IPS-15b (cell line): Measurements from ENCODE around the gene PARD3B.

ENCODE experiments used
- H3K27me3 ChIP-seq: one replicate; pipeline ENCODE4 v1.6.1; 2013; ENCODE audit warnings: low read length; ENCODE audit not compliant: control insufficient read depth, insufficient read depth
- H3K36me3 ChIP-seq: one replicate; pipeline ENCODE4 v1.6.1; 2013; ENCODE audit warnings: low read length; ENCODE audit not compliant: control insufficient read depth, insufficient read depth
- H3K4me1 ChIP-seq: one replicate; pipeline ENCODE4 v1.6.1; 2013; ENCODE audit warnings: mild to moderate bottlenecking, low read length; ENCODE audit not compliant: control insufficient read depth, insufficient read depth
- H3K4me3 ChIP-seq: one replicate; pipeline ENCODE4 v1.5.1; 2013; ENCODE audit warnings: low read depth, low read length
- H3K9ac ChIP-seq: one replicate; pipeline ENCODE4 v1.6.1; 2013; ENCODE audit warnings: low read depth, mild to moderate bottlenecking, low read length
- H3K9me3 ChIP-seq: one replicate; pipeline ENCODE4 v1.6.1; 2013; ENCODE audit warnings: mild to moderate bottlenecking, low read length; ENCODE audit not compliant: control insufficient read depth, insufficient read depth

Gene PARD3B

GRCh38 chr2:204691911-204692510 is 146.7 kb downstream of the PARD3B start:
- Histone ChIP-seq H3K36me3 (no peaks in the 10 kb centered on the region), H3K27me3 (no peaks in the 10 kb centered on the region), H3K9me3 (no peaks in the 10 kb centered on the region), H3K4me3 (no peak overlapping the region), H3K4me1 (no peaks in the 10 kb centered on the region), H3K9ac (no peak overlapping the region)

- Histone ChIP-seq H3K4me3 (no peak overlapping the region), H3K9ac (no peak overlapping the region), H3K4me1 (no peaks in the 10 kb centered on the region), H3K36me3 (no peaks in the 10 kb centered on the region), H3K9me3 (no peaks in the 10 kb centered on the region), H3K27me3 (no peaks in the 10 kb centered on the region)
Measured at GRCh38 chr2:204692790-204693189, 147.5 kb downstream of the PARD3B start.

GRCh38 chr2:204693262-204693661 is 148.0 kb downstream of the PARD3B start:
- H3K4me3 ChIP-seq, result no peak overlapping the region
- no peaks in the 10 kb centered on the region for H3K36me3 ChIP-seq
- no peak overlapping the region for H3K9ac ChIP-seq
- no peaks in the 10 kb centered on the region for H3K27me3 ChIP-seq
- H3K9me3 ChIP-seq, result no peaks in the 10 kb centered on the region
- H3K4me1 ChIP-seq, result no peaks in the 10 kb centered on the region

GRCh38 chr2:204695506-204695905 is 150.2 kb downstream of the PARD3B start:
- Histone ChIP-seq H3K9ac (no peak overlapping the region), H3K4me1 (no peaks in the 10 kb centered on the region), H3K4me3 (no peak overlapping the region), H3K27me3 (no peaks in the 10 kb centered on the region), H3K9me3 (no peaks in the 10 kb centered on the region), H3K36me3 (no peaks in the 10 kb centered on the region)

GRCh38 chr2:204696124-204696523 is 150.8 kb downstream of the PARD3B start:
- no peak overlapping the region for H3K9ac ChIP-seq
- H3K9me3 ChIP-seq, result no peaks in the 10 kb centered on the region
- no peaks in the 10 kb centered on the region for H3K36me3 ChIP-seq
- no peak overlapping the region for H3K4me3 ChIP-seq
- H3K27me3 ChIP-seq, result no peaks in the 10 kb centered on the region
- H3K4me1 ChIP-seq, result no peaks in the 10 kb centered on the region

GRCh38 chr2:204705243-204705932 is 160.1 kb downstream of the PARD3B start:
- no peak overlapping the region for H3K4me3 ChIP-seq

GRCh38 chr2:204706939-204707338 is 161.7 kb downstream of the PARD3B start:
- Histone ChIP-seq H3K4me3 (no peak overlapping the region), H3K27me3 (no peaks in the 10 kb centered on the region), H3K9me3 (no peaks in the 10 kb centered on the region), H3K36me3 (no peaks in the 10 kb centered on the region), H3K9ac (no peak overlapping the region), H3K4me1 (no peaks in the 10 kb centered on the region)

More at GRCh38 chr2:204705243-204705932, 160.1 kb downstream of the PARD3B start:
- Histone ChIP-seq H3K36me3 (no peaks in the 10 kb centered on the region), H3K9ac (no peak overlapping the region), H3K4me1 (no peaks in the 10 kb centered on the region), H3K27me3 (no peaks in the 10 kb centered on the region), H3K9me3 (no peaks in the 10 kb centered on the region)

- Histone ChIP-seq H3K4me3 (no peak overlapping the region), H3K9ac (no peak overlapping the region), H3K36me3 (no peaks in the 10 kb centered on the region), H3K4me1 (no peaks in the 10 kb centered on the region), H3K27me3 (no peaks in the 10 kb centered on the region), H3K9me3 (no peaks in the 10 kb centered on the region)
Measured at GRCh38 chr2:204713211-204713610, 167.9 kb downstream of the PARD3B start.

- Histone ChIP-seq H3K36me3 (no peaks in the 10 kb centered on the region), H3K4me3 (no peak overlapping the region), H3K4me1 (no peaks in the 10 kb centered on the region), H3K9me3 (no peaks in the 10 kb centered on the region), H3K9ac (no peak overlapping the region), H3K27me3 (no peaks in the 10 kb centered on the region)
Measured at GRCh38 chr2:204715361-204715760, 170.1 kb downstream of the PARD3B start.

- Histone ChIP-seq H3K36me3 (no peaks in the 10 kb centered on the region), H3K9me3 (no peaks in the 10 kb centered on the region), H3K4me1 (no peaks in the 10 kb centered on the region), H3K27me3 (no peaks in the 10 kb centered on the region), H3K9ac (no peak overlapping the region), H3K4me3 (no peak overlapping the region)
Measured at GRCh38 chr2:204717591-204717990, 172.3 kb downstream of the PARD3B start.

GRCh38 chr2:204718607-204719006 is 173.3 kb downstream of the PARD3B start:
- Histone ChIP-seq H3K9me3 (no peaks in the 10 kb centered on the region), H3K4me3 (no peak overlapping the region), H3K27me3 (no peaks in the 10 kb centered on the region), H3K4me1 (no peaks in the 10 kb centered on the region), H3K9ac (no peak overlapping the region), H3K36me3 (no peaks in the 10 kb centered on the region)

GRCh38 chr2:204720874-204721273 is 175.6 kb downstream of the PARD3B start:
- Histone ChIP-seq H3K9ac (no peak overlapping the region), H3K9me3 (no peaks in the 10 kb centered on the region), H3K4me3 (no peak overlapping the region), H3K36me3 (no peaks in the 10 kb centered on the region), H3K4me1 (peaks cover 2% of the 10 kb centered on the region), H3K27me3 (no peaks in the 10 kb centered on the region)
